GM19468 (cell line): Measurements from ENCODE around the gene GRIP2.

Source experiments
- ATAC-seq: cut with Tn5 transposase; IDR thresholded peaks from one replicate; pipeline ENCODE4 v1.9.1; 2021; ENCODE audit warnings: mild to moderate bottlenecking, moderate library complexity, moderate number of reproducible peaks; ENCODE audit not compliant: unreplicated experiment; ENCODE audit errors: extremely low read depth

Gene GRIP2

DNA sequence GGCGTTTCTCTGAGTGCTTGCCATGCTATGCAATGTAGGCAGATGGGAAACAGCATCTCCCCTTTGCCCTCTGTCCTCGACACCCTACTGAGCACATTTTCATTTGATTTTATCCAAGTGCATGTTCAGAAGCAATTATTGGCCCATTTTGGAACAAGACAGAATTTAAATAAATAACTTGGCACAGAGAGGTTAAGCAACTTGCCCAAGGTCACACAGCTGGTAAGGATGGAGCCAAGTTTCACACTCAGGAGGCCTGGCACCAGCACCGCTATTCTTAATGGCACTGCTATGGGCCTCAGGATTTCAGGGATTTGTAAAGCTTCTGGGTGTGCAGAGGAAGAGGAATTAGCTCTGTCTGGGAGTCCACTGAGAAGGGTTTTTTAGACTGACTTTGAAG lies 2.5 kb upstream of the GRIP2 start:
- ATAC-seq = no peak

DNA sequence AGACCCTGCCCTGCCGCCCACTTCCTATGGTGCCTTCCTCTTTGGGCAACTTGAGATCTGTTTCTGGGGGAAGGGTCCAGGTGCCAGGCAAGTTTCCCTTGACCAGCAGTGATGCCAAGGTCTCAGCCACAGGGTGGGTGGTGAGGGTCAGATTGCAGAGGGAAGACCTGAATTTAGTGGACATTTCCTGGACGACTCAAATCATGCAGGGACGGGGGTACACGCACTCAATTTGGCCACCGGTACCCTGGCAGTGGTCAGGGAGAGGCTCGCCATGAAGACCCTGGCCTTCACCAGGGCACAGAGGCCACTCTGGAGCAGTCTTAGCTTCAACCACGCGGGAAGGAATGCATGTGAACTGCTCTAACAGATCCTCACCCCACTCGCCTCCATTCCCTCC lies 1.5 kb upstream of the GRIP2 start:
- no peak for ATAC-seq

DNA sequence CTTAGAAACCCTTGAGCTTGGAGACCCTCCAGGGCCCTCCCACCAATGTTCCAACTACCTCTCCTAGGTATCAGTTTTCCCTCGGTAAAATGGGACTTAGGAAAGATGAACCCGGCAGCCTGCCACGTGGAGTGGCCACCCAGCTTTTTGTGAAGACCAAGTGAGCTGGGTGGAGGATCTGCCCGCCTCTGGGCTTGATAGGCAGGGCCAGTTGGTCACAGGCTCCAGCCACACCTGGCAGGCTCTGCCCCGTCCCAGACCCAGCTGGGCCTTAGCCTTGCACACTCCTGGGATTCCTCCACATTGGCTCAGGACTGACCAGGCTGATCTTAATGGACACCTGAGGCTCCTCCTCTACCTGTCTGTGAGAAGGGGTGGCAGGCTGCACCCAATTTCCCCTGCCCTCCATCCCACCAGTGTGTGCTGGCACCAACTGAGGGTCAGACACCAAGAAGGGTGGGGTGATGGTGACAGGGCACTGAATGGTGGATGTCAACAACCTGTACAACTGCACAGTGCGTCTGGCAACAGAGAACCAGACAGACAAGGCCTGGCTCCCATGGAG lies 761 bp upstream of the GRIP2 start:
- no peak for ATAC-seq

DNA sequence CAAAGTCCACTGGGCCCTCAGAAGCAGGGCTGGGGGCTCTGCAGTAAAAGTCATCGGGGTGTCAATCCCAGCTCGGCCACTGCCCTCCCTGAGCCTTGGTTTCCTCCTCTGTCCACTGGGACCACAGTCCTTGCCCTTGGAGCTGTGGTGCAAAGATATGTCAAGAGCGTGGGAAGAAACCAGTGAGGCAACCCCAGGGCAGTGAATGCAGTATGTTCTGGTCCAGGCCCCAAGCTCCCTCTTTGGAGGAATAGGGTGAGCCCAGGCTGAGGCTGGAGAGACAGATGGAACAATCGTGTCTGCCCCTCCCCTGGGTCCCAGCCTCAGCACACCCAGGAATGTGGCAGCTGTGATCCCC lies 779 bp downstream of the GRIP2 start:
- ATAC-seq = no peak

DNA sequence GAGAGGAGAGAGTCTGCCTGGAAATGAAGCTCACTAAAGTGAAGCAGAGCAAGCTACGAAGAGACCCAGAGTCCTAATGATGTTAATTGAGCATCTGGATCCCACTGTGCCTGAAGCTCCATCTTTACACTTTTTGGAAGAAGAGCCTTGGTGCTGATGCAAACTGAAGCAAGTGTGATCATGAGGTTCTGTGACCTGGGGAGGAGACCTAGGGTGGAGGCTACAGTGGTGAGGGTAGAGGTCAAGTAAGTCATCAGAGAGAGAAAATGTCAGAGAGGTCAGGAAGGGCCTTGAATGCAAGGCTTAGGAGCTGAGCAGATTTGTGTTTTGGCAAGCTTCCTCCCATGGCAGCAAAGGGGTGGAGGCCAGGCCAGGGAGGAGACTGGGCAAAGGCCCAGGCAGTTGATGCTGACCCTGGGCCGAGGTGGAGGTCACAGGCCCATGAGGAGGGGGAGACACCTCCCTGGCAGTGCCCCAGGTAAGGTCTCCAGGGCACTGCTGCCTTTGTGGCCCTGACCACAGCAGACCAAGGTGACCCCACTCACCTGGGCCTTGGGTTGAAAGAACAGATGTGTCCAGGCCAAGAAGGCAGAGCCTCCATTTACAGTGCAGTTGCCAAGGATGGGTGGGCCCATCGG lies 1.6 kb downstream of the GRIP2 start:
- no peak for ATAC-seq

DNA sequence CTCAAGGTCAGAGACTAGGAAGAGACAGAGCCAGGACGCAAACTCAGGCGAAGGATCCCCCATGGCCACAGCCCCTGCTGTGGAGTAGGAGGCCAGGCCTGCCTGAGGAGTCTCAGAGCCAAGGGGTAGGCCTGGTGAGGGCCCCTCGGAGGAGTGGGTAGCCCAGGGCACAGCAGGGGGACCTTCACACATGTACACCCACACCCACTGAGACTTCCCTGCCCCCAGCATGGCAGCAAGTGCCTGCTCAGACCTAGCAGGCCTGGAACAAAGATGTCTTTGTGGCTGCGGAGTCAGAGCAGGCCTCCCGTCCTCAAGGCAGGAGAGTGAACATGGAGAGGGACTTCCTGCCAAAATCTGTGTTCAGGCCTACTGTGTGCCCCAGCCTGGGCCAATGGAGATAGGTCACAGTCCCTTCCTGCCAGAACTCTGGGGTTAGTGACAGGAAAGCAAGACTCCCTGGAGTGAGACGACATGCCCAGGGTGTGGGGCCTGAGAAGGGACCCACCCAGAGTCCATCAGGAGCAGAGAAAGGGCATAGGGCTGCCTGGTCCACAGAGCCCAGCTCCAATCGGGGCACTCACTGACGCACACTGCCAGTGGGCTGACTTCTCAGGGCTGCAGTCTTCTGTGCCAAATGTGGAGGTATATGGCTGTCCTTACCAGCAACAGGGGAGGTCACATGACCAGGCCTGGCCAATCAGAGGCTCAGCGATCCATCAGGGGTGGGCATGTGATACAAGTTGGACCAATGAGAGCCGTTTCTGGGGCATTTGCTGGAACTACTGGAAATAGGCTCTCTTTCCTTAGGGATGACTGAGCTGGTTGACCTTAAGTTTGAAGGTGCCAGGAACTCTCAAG lies 2.3 kb downstream of the GRIP2 start:
- ATAC-seq = no peak

DNA sequence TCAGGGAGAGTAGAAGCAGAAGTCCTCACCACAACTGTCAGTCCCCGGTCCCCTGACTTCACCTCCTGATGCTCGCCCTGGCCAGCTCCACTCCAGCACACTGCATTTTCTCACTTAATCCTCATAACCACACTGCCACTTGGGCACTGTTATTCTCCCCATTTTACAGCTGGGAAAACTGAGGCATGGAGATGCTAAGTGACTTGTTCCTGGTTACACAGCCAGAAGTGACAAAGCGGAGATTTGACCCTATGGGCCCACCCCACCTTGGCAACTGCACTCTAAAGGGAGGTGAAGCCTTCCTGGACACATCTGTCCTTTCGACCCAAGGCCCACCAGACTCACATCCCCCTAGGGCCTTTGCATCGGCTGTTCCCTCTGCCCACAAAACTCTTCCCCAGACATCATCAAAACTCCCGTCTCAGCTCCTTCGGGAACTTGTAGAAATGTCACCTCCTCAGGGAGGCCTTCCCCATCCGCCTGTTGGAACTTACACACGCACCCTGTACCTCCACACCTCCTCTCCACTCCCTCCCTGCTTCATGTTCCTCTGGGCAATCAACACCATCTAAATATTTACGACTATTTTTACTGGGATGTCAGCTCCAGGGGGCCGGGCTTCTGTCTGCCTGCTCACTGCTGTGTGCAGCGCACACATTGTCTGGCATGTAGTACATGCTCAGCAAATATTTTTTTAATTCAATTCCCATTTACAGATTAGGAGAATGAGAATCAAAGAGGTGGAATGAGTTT lies 3.1 kb downstream of the GRIP2 start:
- no peak for ATAC-seq

DNA sequence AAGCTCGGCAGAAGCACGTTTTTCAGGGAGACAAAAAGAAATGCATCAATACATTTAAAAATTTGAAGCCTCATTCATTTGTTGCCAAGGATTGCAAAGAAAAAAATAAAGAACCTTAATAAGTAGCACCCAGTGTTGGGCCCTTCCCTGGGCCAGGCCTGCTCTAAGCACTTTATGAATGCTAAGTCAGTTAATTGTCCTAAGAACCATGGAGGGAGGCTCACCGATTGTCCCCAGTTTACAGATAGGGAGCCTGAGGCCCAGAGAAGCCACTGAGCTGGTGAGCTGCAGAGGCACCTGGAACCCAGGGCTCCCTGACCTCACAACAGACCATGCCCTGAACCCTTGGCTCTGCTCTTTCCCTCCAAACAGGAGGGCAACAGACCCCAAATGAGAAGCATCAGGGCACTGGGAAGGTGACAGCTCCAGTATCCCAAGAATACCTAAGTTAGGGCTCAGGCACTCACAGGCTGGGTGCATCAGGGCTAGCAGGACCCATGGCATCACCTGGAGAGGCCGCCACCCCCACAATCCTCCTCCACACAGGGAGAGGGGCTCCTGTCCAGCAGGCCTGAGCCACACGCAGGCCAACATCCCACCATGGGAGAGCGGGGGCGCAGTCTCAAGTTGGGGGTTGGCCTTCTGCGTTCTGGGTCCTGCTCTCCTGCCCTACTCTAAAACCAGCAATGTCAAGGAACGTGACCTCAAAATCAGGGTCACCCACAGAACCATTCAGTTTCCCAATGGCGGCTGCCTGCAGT lies 3.9 kb downstream of the GRIP2 start:
- ATAC-seq = no peak

GRCh38 chr3:14535616-14536015 lies 4.5 kb downstream of the GRIP2 start:
- ATAC-seq = no peak

DNA sequence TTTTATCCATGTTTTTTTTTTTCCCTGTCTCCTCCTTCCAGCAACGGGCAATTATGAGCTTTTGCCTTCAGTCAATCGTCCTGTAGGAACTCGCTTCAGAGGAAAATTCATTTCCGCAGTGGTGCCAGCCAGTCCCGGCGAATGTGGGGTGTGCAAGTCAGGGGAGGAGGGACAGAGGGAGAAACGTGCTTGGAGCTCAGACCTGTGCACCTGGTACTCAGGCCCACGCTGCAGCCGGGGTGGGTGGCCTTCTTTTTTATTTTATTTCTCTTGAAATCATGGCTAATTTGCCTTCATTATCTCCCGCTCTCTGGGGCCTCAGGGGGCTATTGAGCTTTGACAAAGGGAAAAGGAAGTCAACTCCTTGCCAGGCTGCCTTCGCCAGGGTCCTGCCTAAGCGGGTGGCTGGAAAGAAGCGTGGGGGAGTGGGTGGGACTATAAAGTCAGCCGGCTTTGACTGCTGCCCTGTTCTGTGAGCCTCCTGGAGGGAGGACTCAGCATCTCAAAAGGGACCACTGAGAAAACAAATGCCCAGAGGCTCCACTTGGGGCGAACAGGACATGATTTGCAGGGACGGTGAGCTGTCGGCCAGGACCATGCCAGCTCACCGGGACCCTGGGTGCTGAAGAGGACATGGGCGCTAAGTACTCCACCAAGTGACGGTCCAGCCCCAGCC lies 5.5 kb downstream of the GRIP2 start:
- ATAC-seq = no peak

DNA sequence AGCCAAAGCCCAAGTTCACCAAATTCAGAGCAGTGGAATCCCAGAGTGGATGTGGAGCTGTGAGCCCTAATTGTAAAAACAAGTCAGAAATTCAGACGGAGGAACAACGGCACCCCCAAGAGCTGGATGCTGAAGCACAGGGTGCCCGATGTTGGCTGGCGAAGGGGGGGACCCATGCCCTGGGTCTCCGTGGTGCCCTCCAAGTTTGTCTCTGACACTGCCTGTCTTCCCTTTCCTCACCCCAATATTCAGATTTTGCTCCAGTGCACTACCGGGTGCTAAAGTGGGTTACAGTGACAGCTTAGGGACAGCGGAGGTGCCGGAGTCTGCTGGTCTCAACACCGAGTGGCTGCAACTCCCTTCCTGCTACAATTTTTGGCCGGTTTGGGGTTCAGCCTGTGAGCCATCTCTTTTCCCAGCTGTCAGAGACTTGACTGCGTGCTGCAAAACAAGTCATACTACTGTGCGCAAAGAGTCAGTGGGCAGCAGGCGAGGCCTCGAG lies 6.6 kb downstream of the GRIP2 start:
- ATAC-seq = no peak

GRCh38 chr3:14532691-14533456 lies 7.3 kb downstream of the GRIP2 start:
- ATAC-seq = no peak

- ATAC-seq = no peak
These were observed 8.2 kb downstream of the GRIP2 start for GRCh38 chr3:14531856-14532395.

GRCh38 chr3:14528081-14528480 lies 12.1 kb downstream of the GRIP2 start:
- no peak for ATAC-seq

DNA sequence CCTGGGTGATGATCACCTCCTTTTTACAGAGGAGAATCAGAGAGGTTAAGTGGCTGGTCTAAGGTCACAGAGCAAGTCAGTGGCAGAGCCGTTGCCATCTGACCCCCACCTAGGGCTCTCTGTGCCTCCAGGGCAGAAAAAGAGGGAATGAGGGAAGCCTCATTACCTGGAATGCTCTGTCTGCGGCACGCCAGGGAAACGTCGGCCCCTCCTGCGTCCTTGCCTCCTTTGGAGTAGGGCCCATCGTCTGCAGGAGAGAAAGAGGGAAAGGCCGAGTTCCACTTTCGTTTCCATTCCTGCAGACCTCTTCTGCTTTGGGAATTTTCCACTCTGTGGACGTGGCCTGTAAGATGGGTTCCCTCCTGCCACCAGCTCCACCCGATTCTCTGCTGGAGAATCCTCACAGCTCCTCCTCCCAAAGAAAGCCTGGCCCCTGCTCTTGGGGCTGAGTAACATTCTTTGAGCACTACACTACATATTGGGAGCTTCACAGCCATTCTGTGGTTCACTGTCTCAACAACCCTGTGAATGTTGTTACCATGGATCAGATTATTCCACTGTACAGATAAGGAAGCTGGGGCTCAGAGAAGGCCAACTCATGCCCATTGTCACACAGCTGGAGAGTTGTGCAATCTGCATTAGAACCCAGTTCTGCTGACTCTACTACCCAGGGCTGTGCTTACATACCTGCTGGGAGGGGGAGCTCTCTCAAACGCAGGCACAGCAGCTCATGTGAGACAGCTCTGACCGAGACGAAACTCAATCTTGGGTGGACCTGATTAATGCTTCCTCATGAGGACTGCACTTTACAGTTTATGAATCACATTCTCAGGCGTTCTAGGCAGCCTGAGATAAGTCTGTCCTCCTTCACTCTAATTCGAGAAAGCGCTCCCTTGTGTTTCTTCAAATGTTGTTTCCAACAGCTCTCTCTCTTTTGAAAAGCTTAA lies 14.2 kb downstream of the GRIP2 start:
- no peak for ATAC-seq

GRCh38 chr3:14524920-14525660 lies 15.1 kb downstream of the GRIP2 start:
- no peak for ATAC-seq

- ATAC-seq = no peak
These were observed 15.8 kb downstream of the GRIP2 start for GRCh38 chr3:14524311-14524711.
